GM18873 (cell line): ENCODE measurements around the gene KLK14.

Source experiments
- ATAC-seq: cut with Tn5 transposase; IDR thresholded peaks from one replicate; pipeline ENCODE4 v1.9.1; 2021; ENCODE audit warnings: mild to moderate bottlenecking, moderate library complexity, moderate number of reproducible peaks; ENCODE audit not compliant: unreplicated experiment, low FRiP score

KLK14 gene, protein sequence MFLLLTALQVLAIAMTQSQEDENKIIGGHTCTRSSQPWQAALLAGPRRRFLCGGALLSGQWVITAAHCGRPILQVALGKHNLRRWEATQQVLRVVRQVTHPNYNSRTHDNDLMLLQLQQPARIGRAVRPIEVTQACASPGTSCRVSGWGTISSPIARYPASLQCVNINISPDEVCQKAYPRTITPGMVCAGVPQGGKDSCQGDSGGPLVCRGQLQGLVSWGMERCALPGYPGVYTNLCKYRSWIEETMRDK

DNA sequence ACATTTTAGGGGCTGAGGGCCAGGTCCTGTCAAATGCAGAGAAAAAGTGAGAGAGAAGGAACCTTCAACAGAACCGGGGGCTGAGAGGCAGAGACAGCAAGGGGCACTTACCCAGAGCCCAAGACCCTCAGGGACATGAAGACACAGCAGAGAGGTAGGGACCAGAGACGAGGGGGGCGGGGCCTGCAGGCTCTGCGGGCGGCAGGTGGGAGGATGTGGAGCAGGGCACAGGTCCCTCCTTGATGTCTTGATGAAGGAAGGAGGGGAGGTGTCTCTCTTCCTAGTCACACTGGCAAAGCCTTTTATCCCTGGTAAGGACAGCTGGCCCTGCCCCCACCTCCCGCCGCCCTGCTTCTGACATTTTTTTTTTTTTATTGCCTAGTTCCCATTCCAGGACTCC lies at the start of gene KLK14:
Gene KLK14, minus strand, starts transcription at position 277 of the 400 bp plus-strand sequence. Its CDS starts 273 bp downstream, at position 4.
- ATAC-seq: no peak

DNA sequence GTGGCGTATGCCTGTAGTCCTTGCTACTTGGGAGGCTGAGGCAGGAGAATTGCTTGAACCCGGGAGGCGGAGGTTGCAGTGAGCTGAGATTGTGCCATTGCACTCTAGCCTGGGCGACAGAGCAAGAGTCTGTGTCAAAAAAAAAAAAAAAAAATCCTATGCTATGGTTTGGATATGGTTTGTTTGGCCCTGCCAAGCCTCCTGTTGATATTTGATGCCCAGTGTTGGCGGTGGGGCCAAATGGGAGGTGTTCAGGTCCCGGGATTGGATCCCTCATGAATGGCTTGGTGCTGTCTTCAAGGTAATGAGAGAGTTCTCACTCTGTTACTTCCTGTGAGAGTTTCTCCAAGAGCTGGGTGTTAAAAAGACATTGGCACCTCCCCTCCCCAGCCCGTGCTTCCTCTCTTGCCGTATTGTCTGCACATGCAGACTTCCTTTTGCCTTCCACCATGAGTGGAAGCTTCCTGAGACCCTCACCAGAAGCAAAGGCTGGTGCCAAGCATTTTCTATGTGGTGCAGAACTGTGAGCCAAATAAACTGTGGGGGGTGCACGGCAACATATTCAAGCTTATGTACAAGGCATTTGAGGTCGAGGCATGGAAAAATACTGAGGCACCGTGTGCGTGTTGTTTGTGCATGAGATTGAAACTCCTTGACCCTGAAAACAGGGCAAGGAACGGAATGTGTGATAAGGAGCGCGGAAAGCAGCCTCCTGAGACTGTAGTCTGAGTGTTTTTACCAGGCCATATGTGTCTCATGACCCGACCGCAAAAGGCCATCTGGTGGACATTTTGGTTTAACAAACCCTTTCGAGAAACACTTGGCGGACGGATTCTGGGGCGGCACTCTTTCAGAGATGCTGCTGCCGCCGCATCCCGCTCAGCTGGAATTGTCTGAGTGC lies 49.3 kb upstream of the KLK14 start:
- ATAC-seq: no peak

DNA sequence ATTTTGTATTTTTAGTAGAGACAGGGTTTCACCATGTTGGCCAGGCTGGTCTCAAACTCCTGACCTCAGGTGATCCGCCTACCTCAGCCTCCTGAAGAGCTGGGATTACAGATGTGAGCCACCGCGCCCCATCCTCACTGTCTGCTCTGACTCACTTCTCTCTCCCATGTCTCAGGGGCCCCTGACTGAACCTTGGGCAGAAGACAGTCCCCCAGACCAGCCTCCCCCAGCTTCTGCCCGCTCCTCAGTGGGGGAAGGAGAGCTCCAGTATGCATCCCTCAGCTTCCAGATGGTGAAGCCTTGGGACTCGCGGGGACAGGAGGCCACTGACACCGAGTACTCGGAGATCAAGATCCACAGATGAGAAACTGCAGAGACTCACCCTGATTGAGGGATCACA lies 47.0 kb upstream of the KLK14 start:
- no peak for ATAC-seq

DNA sequence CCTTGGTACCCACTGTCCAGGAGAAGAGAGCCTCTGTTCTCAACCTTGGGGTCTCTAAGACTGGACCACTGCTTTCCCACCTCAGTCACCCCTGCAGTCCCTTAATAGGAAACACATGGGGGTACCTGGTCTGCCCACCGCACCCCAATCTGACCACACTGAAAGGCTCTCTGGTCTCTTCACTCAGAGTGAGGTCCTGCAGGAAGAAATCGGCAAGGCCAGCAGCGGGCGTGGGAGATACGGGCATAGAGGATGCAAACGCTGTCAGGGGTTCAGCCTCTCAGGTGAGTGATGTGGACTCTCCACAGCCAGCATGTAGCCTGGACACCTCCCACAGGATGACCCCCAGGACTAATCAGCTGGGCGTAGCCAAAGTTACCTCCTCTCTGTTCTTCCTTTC lies 45.5 kb upstream of the KLK14 start:
- no peak for ATAC-seq

DNA sequence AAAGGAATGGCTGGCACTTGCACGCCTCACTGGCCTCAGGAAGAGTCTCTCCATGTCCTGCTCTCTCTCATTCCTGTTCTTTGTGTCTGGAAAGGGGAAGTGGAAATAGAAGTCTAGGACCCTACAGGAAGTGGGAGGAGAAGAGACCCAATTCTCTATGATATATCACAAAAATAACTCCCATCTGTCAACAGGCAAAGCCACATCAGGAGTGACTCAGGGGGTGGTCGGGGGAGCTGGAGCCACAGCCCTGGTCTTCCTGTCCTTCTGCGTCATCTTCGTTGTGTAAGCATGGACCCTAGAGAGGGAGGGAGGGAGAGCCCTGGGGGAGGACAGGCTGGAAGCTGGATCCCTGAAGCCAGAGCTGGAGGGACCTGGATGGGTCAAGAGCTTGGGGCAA lies 45.1 kb upstream of the KLK14 start:
- no peak for ATAC-seq

DNA sequence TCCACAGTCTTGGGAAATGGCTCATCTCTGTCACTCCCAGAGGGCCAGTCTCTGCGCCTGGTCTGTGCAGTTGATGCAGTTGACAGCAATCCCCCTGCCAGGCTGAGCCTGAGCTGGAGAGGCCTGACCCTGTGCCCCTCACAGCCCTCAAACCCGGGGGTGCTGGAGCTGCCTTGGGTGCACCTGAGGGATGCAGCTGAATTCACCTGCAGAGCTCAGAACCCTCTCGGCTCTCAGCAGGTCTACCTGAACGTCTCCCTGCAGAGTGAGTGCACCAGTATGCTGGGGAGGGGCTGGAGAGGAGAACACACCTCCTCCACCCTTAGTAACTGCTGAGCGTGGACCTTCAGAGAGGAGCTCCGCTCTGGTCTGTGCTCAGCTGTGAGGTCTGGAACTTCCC lies 44.3 kb upstream of the KLK14 start:
- ATAC-seq: no peak

DNA sequence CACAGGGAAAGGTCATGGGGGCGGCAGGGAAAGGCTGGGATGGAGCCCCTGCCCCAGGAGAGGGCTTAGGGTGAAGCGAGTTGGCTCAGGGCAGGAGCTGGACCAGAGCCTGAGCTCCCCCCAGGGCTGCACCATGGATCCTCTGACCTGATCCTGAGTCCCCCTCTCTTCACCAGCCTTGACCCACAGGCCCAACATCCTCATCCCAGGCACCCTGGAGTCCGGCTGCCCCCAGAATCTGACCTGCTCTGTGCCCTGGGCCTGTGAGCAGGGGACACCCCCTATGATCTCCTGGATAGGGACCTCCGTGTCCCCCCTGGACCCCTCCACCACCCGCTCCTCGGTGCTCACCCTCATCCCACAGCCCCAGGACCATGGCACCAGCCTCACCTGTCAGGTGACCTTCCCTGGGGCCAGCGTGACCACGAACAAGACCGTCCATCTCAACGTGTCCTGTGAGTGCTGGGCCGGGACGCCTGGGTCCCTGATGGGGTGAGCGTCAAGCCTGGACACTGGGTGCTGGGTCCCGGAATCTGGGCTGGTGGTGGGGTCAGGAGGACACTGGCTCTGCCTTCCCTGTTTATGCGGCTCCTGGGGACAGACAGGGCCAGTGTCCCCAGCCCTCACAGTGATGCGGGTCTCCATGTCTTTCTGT lies 42.9 kb upstream of the KLK14 start:
- no peak for ATAC-seq

DNA sequence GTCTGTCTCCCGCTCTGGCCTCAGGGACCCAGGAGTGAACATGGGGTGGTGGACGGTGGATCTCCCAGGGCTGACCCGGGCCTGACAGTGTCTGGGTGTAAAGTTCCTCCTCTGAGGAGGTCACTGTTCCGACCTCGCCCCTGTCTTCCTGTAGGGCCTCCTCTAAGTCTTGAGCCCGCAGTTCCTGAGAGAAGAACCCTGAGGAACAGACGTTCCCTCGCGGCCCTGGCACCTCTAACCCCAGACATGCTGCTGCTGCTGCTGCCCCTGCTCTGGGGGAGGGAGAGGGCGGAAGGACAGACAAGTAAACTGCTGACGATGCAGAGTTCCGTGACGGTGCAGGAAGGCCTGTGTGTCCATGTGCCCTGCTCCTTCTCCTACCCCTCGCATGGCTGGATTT lies 42.0 kb upstream of the KLK14 start, which contains the start of gene SIGLEC9:
Gene SIGLEC9, plus strand, starts transcription at position 178 of the 400 bp plus-strand sequence. Its CDS starts 69 bp downstream, at position 247.
- ATAC-seq: no peak

DNA sequence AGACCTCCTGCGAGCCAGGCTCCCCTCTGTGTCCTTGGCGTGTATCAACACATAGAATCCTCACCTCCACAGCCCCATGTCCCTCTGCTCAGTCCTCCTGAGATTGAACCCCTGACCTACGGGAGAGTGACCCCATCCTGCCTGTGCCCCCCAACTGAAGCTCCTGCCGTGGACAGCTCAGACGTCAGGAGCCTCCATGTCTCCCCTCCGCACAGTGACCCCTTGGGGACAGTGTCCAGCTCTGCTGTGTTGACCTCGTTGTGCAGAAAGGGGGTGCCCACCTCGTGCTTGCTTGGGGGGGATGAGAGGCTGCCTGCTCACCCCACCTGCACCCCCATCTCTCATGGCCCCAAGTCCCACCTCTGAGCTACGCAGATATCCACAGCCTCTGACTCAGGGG lies 41.5 kb upstream of the KLK14 start:
- no peak for ATAC-seq

DNA sequence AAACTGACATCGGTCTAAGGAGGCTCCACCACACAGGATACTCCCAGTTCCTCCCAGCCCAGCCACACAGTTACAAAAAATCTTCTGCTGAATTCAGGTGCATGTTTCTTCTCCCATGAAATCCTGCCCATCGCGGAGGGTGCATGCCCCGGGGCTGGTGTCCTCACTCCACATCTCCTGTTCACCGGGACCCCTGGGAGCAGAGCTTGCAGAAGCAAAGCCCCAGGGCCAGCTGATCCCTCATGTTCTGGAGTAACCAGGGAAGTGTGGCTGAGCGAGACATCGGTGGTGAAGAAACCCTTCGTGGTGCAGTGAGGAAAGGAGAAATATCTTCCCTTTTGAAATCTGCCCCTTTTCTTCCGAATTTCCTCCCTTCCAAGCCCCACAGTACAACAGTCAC lies 41.1 kb upstream of the KLK14 start:
- ATAC-seq: no peak

DNA sequence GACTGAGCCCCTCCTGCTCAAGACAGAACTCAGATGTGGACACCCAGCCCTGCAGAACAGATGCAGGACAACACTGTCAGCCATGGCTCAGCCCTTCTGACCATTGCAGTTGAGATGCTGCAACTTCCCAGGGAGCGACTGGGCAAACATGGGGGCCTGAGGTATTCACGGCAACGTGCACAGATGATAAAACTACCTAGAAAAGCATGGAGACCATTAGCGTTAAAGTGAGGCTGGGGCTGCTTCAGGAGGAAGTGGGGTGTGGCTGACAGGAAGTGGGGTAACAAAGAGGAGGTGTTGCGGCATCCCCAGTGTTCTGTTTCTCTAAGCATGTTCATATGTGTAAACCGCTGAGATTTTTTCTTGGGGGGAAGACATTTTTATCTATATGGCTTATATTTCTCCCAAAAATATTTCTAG lies 40.7 kb upstream of the KLK14 start:
- ATAC-seq: no peak

DNA sequence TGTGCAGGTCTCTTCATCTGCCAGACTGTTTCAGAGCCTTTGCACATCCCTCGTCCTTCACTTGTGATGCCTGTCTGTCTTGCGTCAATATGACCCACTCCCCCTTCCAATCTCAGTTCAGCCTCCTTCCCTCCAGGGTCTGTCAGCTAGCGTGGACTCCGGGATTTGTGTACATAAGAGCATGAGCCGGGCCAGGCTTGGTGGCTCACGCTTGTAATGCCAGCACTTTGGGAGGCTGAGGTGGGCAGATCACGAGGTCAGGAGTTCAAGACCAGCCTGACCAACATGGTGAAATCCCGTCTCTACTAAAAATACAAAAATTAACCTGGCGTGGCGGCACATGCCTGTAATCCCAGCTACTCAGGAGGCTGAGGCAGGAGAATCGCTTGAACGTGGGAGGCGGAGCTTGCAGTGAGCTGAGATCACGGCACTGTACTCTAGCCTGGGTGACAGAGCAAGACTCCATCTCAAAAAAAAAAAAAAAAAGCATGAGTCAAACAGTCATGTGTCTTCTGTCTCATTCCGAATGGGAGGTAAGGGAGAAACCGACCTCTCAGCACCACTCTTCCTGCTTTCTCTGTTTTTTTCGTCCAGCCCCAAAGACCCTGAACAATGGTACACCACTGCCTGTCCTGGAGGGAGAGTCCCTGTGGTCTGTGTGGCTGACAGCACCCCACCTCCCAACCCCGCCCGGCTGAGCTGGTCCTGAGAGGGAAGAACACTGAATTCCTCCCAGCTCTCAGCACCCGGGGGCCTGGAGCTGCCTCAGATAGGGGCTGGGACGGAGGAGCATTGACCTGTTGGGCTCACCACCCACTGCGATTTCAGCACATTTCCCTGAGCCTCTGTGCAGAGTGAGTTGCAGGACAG lies 39.7 kb upstream of the KLK14 start:
- ATAC-seq: no peak

DNA sequence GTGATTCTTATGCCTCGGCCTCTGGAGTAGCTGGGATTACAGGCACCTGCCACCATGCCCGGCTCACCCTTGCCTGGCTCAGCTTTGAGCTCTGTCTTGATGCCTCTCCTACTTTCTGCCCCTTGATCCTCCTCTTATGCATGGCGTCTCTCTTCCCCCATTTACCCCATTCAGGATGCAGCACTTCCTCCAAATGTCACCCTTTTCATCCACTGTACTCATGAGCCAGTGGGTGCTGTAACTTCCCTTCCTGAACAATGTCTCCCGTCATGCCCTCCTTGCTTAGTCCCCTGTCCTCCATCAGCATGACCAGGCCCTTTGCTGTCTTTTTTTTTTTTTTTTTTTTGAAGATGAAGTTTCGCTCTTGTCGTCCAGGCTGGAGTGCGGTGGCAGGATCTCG lies 38.6 kb upstream of the KLK14 start:
- ATAC-seq: no peak

DNA sequence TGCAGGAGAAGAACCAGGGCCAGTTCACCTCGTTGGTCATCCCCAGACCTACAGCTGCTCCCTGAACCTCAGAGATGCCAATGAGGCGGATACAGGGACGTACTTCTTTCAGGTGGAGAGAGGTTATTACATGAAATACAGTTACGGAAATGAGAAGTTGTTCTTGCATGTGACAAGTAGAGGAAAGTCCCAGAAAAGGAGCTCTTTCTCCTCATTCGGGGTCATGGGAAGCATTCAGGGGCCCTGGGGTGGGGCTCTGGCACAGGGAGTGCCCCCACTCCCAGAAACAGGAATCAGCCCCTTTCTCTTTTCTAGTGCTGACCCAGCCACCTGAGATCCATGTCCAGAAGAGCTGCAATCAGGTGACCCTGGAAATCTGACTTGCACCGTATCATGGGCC lies 37.5 kb upstream of the KLK14 start:
- no peak for ATAC-seq

DNA sequence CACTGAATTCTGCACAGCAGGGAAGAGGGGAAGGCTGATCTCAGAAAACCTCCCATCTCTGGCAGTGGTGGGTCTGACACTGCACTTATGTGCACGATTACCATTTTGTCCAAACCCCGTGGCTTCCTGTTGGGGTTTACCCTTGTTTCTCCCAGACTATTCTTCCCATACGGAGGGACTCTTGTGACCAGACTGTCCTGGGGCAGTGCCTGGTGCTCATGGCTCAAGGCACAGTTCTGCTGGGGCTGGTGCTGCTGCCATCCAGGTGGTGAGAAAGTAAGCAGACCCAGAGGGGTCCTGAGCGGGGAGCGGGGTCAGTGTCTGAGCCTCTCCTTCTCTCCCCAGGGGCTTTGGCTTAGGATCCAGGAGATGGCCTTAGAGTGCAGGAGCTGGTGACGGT lies 36.9 kb upstream of the KLK14 start:
- ATAC-seq: no peak

DNA sequence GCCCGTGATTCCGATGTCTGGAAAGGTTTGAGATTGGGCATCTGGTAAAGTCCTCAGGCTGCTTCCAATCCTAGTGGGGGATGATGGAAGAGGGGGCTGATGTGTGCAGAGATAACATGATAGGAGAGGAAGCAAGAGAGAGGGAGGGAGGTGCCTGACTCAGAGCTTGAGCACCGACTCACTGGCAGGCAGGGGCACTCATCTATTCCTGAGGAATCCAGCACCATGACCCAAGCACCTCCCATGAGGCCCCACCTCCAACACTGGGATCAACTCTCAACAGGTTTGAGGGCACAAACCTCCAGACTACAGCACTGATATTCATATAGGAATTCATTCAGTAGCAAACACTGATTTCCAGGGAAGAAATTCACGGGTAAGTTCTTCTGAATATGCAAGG lies 36.4 kb upstream of the KLK14 start:
- no peak for ATAC-seq

DNA sequence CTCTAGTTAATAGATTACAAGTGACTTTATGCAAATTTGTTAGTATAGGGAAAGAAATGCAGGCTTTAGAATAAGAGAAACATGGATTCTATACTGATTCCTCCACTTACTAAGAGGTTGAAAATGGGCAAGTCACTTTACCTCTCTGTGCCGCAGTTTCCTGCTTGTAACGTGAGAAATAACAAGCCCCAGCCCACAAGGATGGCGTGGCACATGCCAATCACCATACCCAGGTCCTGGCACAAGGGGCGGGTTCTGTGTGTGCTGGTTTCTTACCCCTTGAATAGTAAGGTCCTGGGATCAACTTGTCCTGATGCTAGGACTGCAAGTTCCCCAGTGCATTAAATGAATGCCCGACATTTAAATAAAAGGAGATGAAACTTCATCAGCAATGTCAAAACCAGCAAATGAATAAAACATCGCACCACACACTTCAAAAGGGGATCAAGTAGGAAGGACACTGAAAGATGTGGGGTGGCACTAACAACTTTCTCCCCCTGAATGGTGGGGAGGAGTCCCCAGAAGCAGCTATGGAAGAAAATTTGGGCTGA lies 34.1 kb upstream of the KLK14 start:
- no peak for ATAC-seq

DNA sequence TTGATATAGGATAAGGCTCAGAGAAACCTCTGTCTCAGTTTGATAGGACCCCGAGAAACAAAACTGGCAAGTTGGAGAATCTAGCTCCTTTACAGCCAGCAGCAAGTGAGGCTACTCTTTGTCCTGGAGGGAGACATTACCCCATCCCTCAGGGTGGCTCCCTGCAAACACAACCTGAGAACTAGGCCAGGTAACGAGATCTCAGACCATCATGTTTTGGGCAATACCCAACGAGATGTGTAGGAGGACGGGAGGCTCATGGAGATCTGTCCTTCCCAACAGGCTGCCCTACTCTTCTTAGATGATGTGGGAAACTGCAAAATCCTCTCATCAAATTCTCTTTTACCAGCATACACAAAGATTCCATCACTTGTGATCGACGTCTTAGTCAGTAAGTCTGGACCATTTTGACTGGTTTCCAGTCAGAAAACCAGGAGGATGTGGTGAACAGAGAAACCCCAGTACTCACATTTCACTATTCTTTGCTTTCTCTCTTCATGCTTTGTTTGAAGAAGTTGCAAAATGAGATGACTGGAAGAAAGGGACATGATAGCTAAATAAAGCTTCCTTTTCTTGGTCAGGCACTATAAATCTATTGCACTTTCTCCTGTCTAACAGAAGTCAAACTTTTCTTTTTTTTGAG lies 31.5 kb upstream of the KLK14 start:
- no peak for ATAC-seq

DNA sequence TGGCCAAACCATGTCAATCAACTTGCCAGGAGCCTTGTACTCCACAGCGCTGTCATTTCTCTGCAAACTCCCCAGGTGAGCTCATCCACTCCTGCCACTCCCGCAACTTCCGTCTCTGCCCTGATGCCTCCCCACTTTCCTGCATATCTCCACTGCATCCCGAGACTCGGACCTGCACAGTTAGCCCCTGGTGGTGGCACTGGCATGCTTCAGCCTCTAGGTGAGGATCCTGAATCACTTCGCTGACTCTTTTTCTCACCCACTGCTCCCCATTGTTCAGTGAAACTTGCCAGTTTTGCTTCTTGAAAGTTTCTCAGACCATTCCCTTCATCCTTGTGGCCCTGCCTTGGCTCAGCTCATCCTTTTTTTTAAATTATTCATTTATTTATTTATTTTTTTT lies 28.9 kb upstream of the KLK14 start:
- ATAC-seq: no peak

DNA sequence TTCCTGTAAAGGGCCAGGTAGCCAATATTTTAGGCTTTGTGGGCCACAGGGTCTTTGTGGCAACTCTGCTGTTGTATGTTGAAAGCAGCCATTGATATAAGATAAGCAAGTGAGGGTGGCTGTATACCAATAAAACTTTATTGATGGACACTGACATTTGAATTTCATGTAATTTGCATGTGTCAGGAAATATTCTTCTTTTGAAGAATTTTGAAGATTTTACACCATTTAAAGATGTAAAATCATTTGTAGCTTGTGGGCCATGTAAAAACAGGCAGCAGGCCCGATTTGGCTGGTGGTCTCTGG lies 27.9 kb upstream of the KLK14 start:
- ATAC-seq: no peak
